ENCODE measurements around the gene AANAT. TPM values are rescaled to one million over a fixed set of nuclear protein-coding genes. Genes with fewer than 3 reads are reported as not detected.

AANAT gene
- total and polyA plus RNA-seq, 5 experiments from 2014 or later, result not detected

- POLR2A ChIA-PET, result interaction anchor here (1.7 kb wide), 1 partner anchor 14 kb away, joined by 5 read pairs; no protein-coding TSS in a partner anchor
- H3K36me3 Mint-ChIP-seq, result peaks cover 0 to 12% (median 6%) of the 10 kb centered on the region in 3 donors
- peak overlapping the region in 1 of 10 donors; percentile 51 for H3K27ac Mint-ChIP-seq
- peaks cover 14 to 69% (median 22%) of the 10 kb centered on the region in 4 donors for H3K4me1 Mint-ChIP-seq
- H3K4me3 Mint-ChIP-seq, result no peak overlapping the region
- ATAC-seq, result no peak
- no peaks in the 10 kb centered on the region for H3K27me3 Mint-ChIP-seq
- DNase-seq, result no peak
- H3K9me3 Mint-ChIP-seq, result peaks cover 0 to 1% (median 0%) of the 10 kb centered on the region in 9 donors
Observed at GRCh38 chr17:76485569-76485968, 18.2 kb downstream of the AANAT start.

- Mint-ChIP-seq H3K27me3 (no peaks in the 10 kb centered on the region), H3K9me3 (peaks cover 0 to 1% (median 0%) of the 10 kb centered on the region in 9 donors), H3K36me3 (peaks cover 0 to 12% (median 6%) of the 10 kb centered on the region in 3 donors), H3K27ac (no peak overlapping the region), H3K4me1 (peaks cover 14 to 73% (median 29%) of the 10 kb centered on the region in 4 donors), H3K4me3 (no peak overlapping the region)
- DNase-seq (no peak), ATAC-seq (no peak)
- POLR2A ChIA-PET, result interaction anchor here (0.6 to 0.8 kb wide), 2 partner anchors 210 to 232 kb away, joined by 3 to 4 read pairs; no protein-coding TSS in a partner anchor
Observed at GRCh38 chr17:76487451-76488192, 20.2 kb downstream of the AANAT start.

- H3K9me3 Mint-ChIP-seq, result no peaks in the 10 kb centered on the region
- peak overlapping the region in 2 of 10 donors; percentile 30 to 41 for H3K4me3 Mint-ChIP-seq
- H3K27ac Mint-ChIP-seq, result peak overlapping the region in 3 of 10 donors; percentile 40 to 88 (median 70)
- POLR2A ChIA-PET, result interaction anchor here (0.6 to 2.9 kb wide), 7 partner anchors 9 to 65 kb away, joined by 3 to 16 read pairs (median 5); partner anchors contain the start of gene UBE2O
- peaks cover 0 to 10% (median 6%) of the 10 kb centered on the region in 3 donors for H3K36me3 Mint-ChIP-seq
- peaks cover 20 to 76% (median 44%) of the 10 kb centered on the region in 4 donors for H3K4me1 Mint-ChIP-seq
- H3K27me3 Mint-ChIP-seq, result no peaks in the 10 kb centered on the region
- no peak for ATAC-seq
- no peak for DNase-seq
Observed at GRCh38 chr17:76490112-76490710, 22.8 kb downstream of the AANAT start.

- ATAC-seq (peak; percentile 49 to 53), DNase-seq (peak in 2 of 10 donors; percentile 32 to 37)
- Mint-ChIP-seq H3K36me3 (peaks cover 0 to 7% (median 6%) of the 10 kb centered on the region in 3 donors), H3K4me1 (peaks cover 18 to 80% (median 42%) of the 10 kb centered on the region in 4 donors), H3K27me3 (no peaks in the 10 kb centered on the region), H3K27ac (peak overlapping the region in 9 of 10 donors; percentile 71 to 96 (median 86)), H3K9me3 (no peaks in the 10 kb centered on the region), H3K4me3 (peak overlapping the region; percentile 70 to 90 (median 83))
- POLR2A ChIA-PET, result interaction anchor here (0.6 to 2.9 kb wide), 7 partner anchors 8 to 67 kb away, joined by 3 to 16 read pairs (median 5); no protein-coding TSS in a partner anchor
Observed at GRCh38 chr17:76491271-76492122, 24.1 kb downstream of the AANAT start.

- DNase-seq, result peak in 2 of 10 donors; percentile 24 to 30
Observed at GRCh38 chr17:76492123-76492988, 25.0 kb downstream of the AANAT start.

GRCh38 chr17:76492989-76493501 lies 25.6 kb downstream of the AANAT start:
- H3K4me1 Mint-ChIP-seq, result peaks cover 21 to 88% (median 54%) of the 10 kb centered on the region in 4 donors
- no peaks in the 10 kb centered on the region for H3K27me3 Mint-ChIP-seq
- POLR2A ChIA-PET, result interaction anchor here (0.5 to 2.2 kb wide), 13 partner anchors 9 to 1636 kb away, joined by 3 to 13 read pairs (median 3); partner anchors contain the start of genes RHBDF2 and UBE2O
- H3K4me3 Mint-ChIP-seq, result peak overlapping the region; percentile 76 to 90 (median 83)
- ATAC-seq (peak; percentile 44 to 56), DNase-seq (peak in 3 of 10 donors; percentile 35 to 43 (median 41))
- H3K9me3 Mint-ChIP-seq, result no peaks in the 10 kb centered on the region
- H3K27ac Mint-ChIP-seq, result peak overlapping the region; percentile 66 to 96 (median 91)
- H3K36me3 Mint-ChIP-seq, result no peaks in the 10 kb centered on the region

More at GRCh38 chr17:76492123-76492988, 25.0 kb downstream of the AANAT start:
- peak overlapping the region; percentile 45 to 96 (median 91) for H3K27ac Mint-ChIP-seq
- POLR2A ChIA-PET, result interaction anchor here (0.8 to 2.9 kb wide), 7 partner anchors 7 to 1637 kb away, joined by 3 to 16 read pairs (median 4); partner anchors contain the start of gene RHBDF2
- peak; percentile 48 to 52 for ATAC-seq
- H3K9me3 Mint-ChIP-seq, result no peaks in the 10 kb centered on the region
- H3K4me3 Mint-ChIP-seq, result peak overlapping the region; percentile 76 to 90 (median 83)
- H3K4me1 Mint-ChIP-seq, result peaks cover 20 to 87% (median 49%) of the 10 kb centered on the region in 4 donors
- H3K36me3 Mint-ChIP-seq, result peaks cover 0 to 6% (median 6%) of the 10 kb centered on the region in 3 donors
- H3K27me3 Mint-ChIP-seq, result no peaks in the 10 kb centered on the region

- H3K4me3 Mint-ChIP-seq, result peak overlapping the region; percentile 76 to 90 (median 83)
- DNase-seq (peak in 5 of 10 donors; percentile 20 to 60 (median 38)), ATAC-seq (peak; percentile 49 to 59)
- H3K27me3 Mint-ChIP-seq, result no peaks in the 10 kb centered on the region
- H3K27ac Mint-ChIP-seq, result peak overlapping the region; percentile 43 to 96 (median 91)
- peaks cover 23 to 92% (median 59%) of the 10 kb centered on the region in 4 donors for H3K4me1 Mint-ChIP-seq
- no peaks in the 10 kb centered on the region for H3K9me3 Mint-ChIP-seq
- POLR2A ChIA-PET, result interaction anchor here (0.5 to 2.2 kb wide), 12 partner anchors 8 to 1635 kb away, joined by 3 to 13 read pairs (median 3); partner anchors contain the start of genes RHBDF2 and UBE2O
- H3K36me3 Mint-ChIP-seq, result no peaks in the 10 kb centered on the region
Observed at GRCh38 chr17:76493505-76494167, 26.2 kb downstream of the AANAT start.

GRCh38 chr17:76495663-76496400 lies 28.4 kb downstream of the AANAT start:
- POLR2A ChIA-PET, result no interaction called here
- DNase-seq (no peak), ATAC-seq (no peak)
- Mint-ChIP-seq H3K27ac (peak overlapping the region in 4 of 10 donors; percentile 40 to 85 (median 67)), H3K36me3 (no peaks in the 10 kb centered on the region), H3K9me3 (no peaks in the 10 kb centered on the region), H3K27me3 (no peaks in the 10 kb centered on the region), H3K4me3 (peak overlapping the region in 2 of 10 donors; percentile 4 to 22), H3K4me1 (peaks cover 28 to 92% (median 74%) of the 10 kb centered on the region in 4 donors)

GRCh38 chr17:76496464-76496863 lies 29.1 kb downstream of the AANAT start:
- H3K36me3 Mint-ChIP-seq, result no peaks in the 10 kb centered on the region
- peaks cover 29 to 87% (median 71%) of the 10 kb centered on the region in 4 donors for H3K4me1 Mint-ChIP-seq

GRCh38 chr17:76497699-76497978 lies 30.2 kb downstream of the AANAT start:
- Mint-ChIP-seq H3K27ac (peak overlapping the region in 4 of 10 donors; percentile 53 to 85 (median 72)), H3K4me1 (peaks cover 28 to 87% (median 68%) of the 10 kb centered on the region in 4 donors), H3K27me3 (no peaks in the 10 kb centered on the region), H3K4me3 (peak overlapping the region in 3 of 10 donors; percentile 43 to 60 (median 58)), H3K9me3 (no peaks in the 10 kb centered on the region), H3K36me3 (no peaks in the 10 kb centered on the region)
- POLR2A ChIA-PET, result no interaction called here
- ATAC-seq (no peak), DNase-seq (no peak)

More at GRCh38 chr17:76496464-76496863, 29.1 kb downstream of the AANAT start:
- peak overlapping the region in 2 of 10 donors; percentile 4 to 38 for H3K4me3 Mint-ChIP-seq
- no peak for ATAC-seq
- H3K27me3 Mint-ChIP-seq, result no peaks in the 10 kb centered on the region
- H3K9me3 Mint-ChIP-seq, result no peaks in the 10 kb centered on the region
- POLR2A ChIA-PET, result no interaction called here
- DNase-seq, result no peak
- H3K27ac Mint-ChIP-seq, result peak overlapping the region in 4 of 10 donors; percentile 27 to 85 (median 61)

All from naive thymus-derived CD8-positive, alpha-beta T cell (primary cell).